OCI-LY7 (cell line): ENCODE data around the gene PTPRM.

Experiments used
- CTCF ChIP-seq: fragments of 200-600 bp; sonication (generic); conservative IDR thresholded peaks from 2 replicates; pipeline ENCODE4 v1.5.1; 2014; ENCODE audit warnings: mild to moderate bottlenecking, antibody characterized with exemption, low read length, moderate library complexity, mixed read lengths
- EZH2phosphoT487 ChIP-seq: fragments of 200-600 bp; sonication (generic); IDR thresholded peaks from 2 replicates; pipeline ENCODE4 v1.6.1; 2018; ENCODE audit warnings: low read depth, borderline replicate concordance, mild to moderate bottlenecking, mixed run types, antibody characterized with exemption, low read length, moderate library complexity, mixed read lengths

GRCh38 chr18:7605705-7606104, 38.6 kb downstream of the PTPRM start:
- no peak for TF ChIP-seq CTCF
- no peak for TF ChIP-seq EZH2phosphoT487
